H1 (cell line): ENCODE results near the gene C1RL. TPM values are rescaled to one million over a fixed set of nuclear protein-coding genes. Genes with fewer than 3 reads are reported as not detected.

Source experiments
- CTCF ChIA-PET: fragments of 300-600 bp; sonication (Branson Sonifier 250); formaldehyde crosslinking; loops from one replicate; lab custom pipeline; 2021; ENCODE audit not compliant: partially characterized antibody; lab: Charles Lee
- POLR2A ChIA-PET: fragments of 300-600 bp; sonication (Branson Sonifier 250); formaldehyde crosslinking; loops from one replicate; lab custom pipeline; 2021; ENCODE audit warnings: inconsistent platforms; ENCODE audit not compliant: partially characterized antibody; lab: Charles Lee
- DNase-seq, 2 experiments: peaks; one replicate each; pipeline versions ENCODE4 v3.0.0 to v3.0.0-alpha.2; 2010 to 2022; ENCODE audit warnings: low spot score in 2 of 2, low read depth in 1 of 2, mixed read lengths in 1 of 2
- FAIRE-seq: peaks from 2 replicates; lab custom pipeline; 2011; peaks lifted over from hg19 to GRCh38; lab: Jason Lieb, UNC
- H2AFZ ChIP-seq: 2 replicates; pipeline ENCODE4 v1.8.1; 2012; ENCODE audit warnings: low read length, inconsistent platforms
- H2AK5ac ChIP-seq: 2 replicates; pipeline ENCODE4 v1.6.1; 2013; ENCODE audit warnings: low read depth, low read length
- H2BK120ac ChIP-seq: replicated peaks from 2 replicates; pipeline ENCODE3; 2013; ENCODE audit warnings: low read depth, low read length, inconsistent platforms
- H2BK12ac ChIP-seq: 2 replicates; pipeline ENCODE4 v1.6.1; 2013; ENCODE audit warnings: low read depth, low read length
- H2BK15ac ChIP-seq: 2 replicates; pipeline ENCODE4 v1.6.1; 2013; ENCODE audit warnings: low read length
- H2BK20ac ChIP-seq: 2 replicates; pipeline ENCODE4 v1.6.1; 2013; ENCODE audit warnings: low read length
- H2BK5ac ChIP-seq: 2 replicates; pipeline ENCODE4 v1.6.1; 2013; ENCODE audit warnings: low read depth, low read length
- H3K14ac ChIP-seq: 2 replicates; pipeline ENCODE4 v1.6.1; 2013; ENCODE audit warnings: inconsistent platforms; ENCODE audit not compliant: insufficient read length
- H3K18ac ChIP-seq: 2 replicates; pipeline ENCODE4 v1.6.1; 2013; ENCODE audit warnings: low read length; ENCODE audit errors: extremely low read depth
- H3K23ac ChIP-seq: 2 replicates; pipeline ENCODE4 v1.6.1; 2013; ENCODE audit warnings: inconsistent platforms; ENCODE audit not compliant: insufficient read length
- H3K23me2 ChIP-seq: 2 replicates; pipeline ENCODE4 v1.6.1; 2013; ENCODE audit warnings: low read depth, low read length
- H3K27ac ChIP-seq: 2 replicates; pipeline ENCODE4 v1.6.1; 2011; ENCODE audit warnings: low read depth, low read length, inconsistent platforms
- H3K27me3 ChIP-seq, 4 experiments: replicated peaks in 1 of 4; 1 replicate in 1 of 4; 2 replicates in 3 of 4; pipeline versions ENCODE4 v1.6.1 to v1.8.1; 2011 to 2013; ENCODE audit warnings: low read length in 3 of 4, mild to moderate bottlenecking in 3 of 4, inconsistent platforms in 2 of 4, mixed read lengths in 2 of 4, moderate library complexity in 1 of 4; ENCODE audit not compliant: control insufficient read depth in 3 of 4, insufficient read depth in 3 of 4; ENCODE audit errors: extremely low read depth in 1 of 4
- H3K36me3 ChIP-seq, 4 experiments: 2 replicates each; pipeline versions ENCODE4 v1.6.1 to v1.8.1; 2011 to 2013; ENCODE audit warnings: mild to moderate bottlenecking in 4 of 4, low read length in 3 of 4, moderate library complexity in 2 of 4, control low read depth in 1 of 4, inconsistent platforms in 1 of 4; ENCODE audit not compliant: insufficient read depth in 4 of 4, control insufficient read depth in 2 of 4
- H3K4ac ChIP-seq: replicated peaks from 2 replicates; pipeline ENCODE3; 2013; ENCODE audit warnings: low read length, low read depth, mixed read lengths, inconsistent platforms; ENCODE audit not compliant: insufficient read length
- H3K4me1 ChIP-seq, 4 experiments: replicated peaks in 1 of 4; 1 replicate in 1 of 4; 2 replicates in 3 of 4; pipeline versions ENCODE4 v1.6.1 to v1.8.1; 2011 to 2013; ENCODE audit warnings: low read length in 3 of 4, inconsistent platforms in 2 of 4, mixed read lengths in 1 of 4; ENCODE audit not compliant: insufficient read depth in 4 of 4, control insufficient read depth in 3 of 4
- H3K4me2 ChIP-seq, 2 experiments: 2 replicates each; pipeline versions ENCODE4 v1.6.1 to v1.8.1; 2011 to 2013; ENCODE audit warnings: low read depth in 2 of 2, low read length in 2 of 2, control low read depth in 1 of 2, inconsistent platforms in 1 of 2, mild to moderate bottlenecking in 1 of 2; ENCODE audit not compliant: insufficient read depth in 1 of 2
- H3K4me3 ChIP-seq, 4 experiments: fragments of 200-600, 300-600 bp in 1 of 4; sonication (generic), shearing (Covaris generic), sonication (Bioruptor Twin) in 1 of 4; 2 replicates each; pipeline versions ENCODE4 v1.5.1 to v1.8.1; 2011 to 2016; ENCODE audit warnings: low read length in 4 of 4, low read depth in 3 of 4, control low read depth in 2 of 4, inconsistent platforms in 2 of 4, mild to moderate bottlenecking in 2 of 4, mixed read lengths in 1 of 4, moderate library complexity in 1 of 4; ENCODE audit not compliant: insufficient read depth in 2 of 4; ENCODE audit errors: extremely low read depth in 1 of 4
- H3K56ac ChIP-seq: replicated peaks from 2 replicates; pipeline ENCODE3; 2013; ENCODE audit warnings: low read depth, mild to moderate bottlenecking, mixed read lengths, low read length, inconsistent platforms; ENCODE audit not compliant: insufficient read length
- H3K79me1 ChIP-seq: 2 replicates; pipeline ENCODE4 v1.6.1; 2013; ENCODE audit warnings: low read depth, low read length, control low read depth
- H3K79me2 ChIP-seq, 2 experiments: 2 replicates each; pipeline versions ENCODE4 v1.6.1 to v1.8.1; 2012 to 2013; ENCODE audit warnings: low read length in 2 of 2, mild to moderate bottlenecking in 2 of 2, inconsistent platforms in 1 of 2; ENCODE audit not compliant: insufficient read depth in 2 of 2, control insufficient read depth in 1 of 2
- H3K9ac ChIP-seq, 4 experiments: replicated peaks in 1 of 4; 1 replicate in 1 of 4; 2 replicates in 3 of 4; pipeline versions ENCODE4 v1.6.1 to v1.8.1; 2011 to 2013; ENCODE audit warnings: low read depth in 3 of 4, low read length in 3 of 4, control low read depth in 2 of 4, mild to moderate bottlenecking in 2 of 4, moderate library complexity in 2 of 4, inconsistent platforms in 1 of 4; ENCODE audit errors: extremely low read depth in 1 of 4
- H3K9me3 ChIP-seq, 2 experiments: 2 replicates each; pipeline versions ENCODE4 v1.6.1 to v1.8.1; 2012 to 2013; ENCODE audit warnings: mild to moderate bottlenecking in 2 of 2, moderate library complexity in 2 of 2, control low read depth in 1 of 2, inconsistent platforms in 1 of 2, low read depth in 1 of 2, low read length in 1 of 2, mixed read lengths in 1 of 2; ENCODE audit not compliant: insufficient read depth in 2 of 2
- H4K20me1 ChIP-seq, 2 experiments: replicated peaks in 1 of 2; 2 replicates each; pipeline versions ENCODE3 to v1.8.1; 2011 to 2013; ENCODE audit warnings: inconsistent platforms in 2 of 2, low read length in 2 of 2, mild to moderate bottlenecking in 1 of 2; ENCODE audit not compliant: insufficient read depth in 2 of 2, control insufficient read depth in 1 of 2
- H4K5ac ChIP-seq: 2 replicates; pipeline ENCODE4 v1.6.1; 2013; ENCODE audit warnings: low read length, low read depth, mixed read lengths, inconsistent platforms; ENCODE audit not compliant: insufficient read length
- H4K8ac ChIP-seq: 2 replicates; pipeline ENCODE4 v1.8.0; 2013; ENCODE audit warnings: mild to moderate bottlenecking, moderate library complexity, low read length, inconsistent platforms; ENCODE audit not compliant: insufficient read depth; ENCODE audit errors: extremely low read depth
- H4K91ac ChIP-seq: replicated peaks from 2 replicates; pipeline ENCODE3; 2013; ENCODE audit warnings: low read length, mixed read lengths, inconsistent platforms; ENCODE audit not compliant: insufficient read length
- CBX5 ChIP-seq: fragments of 300-800, 300-1000 bp; sonication (generic); IDR thresholded peaks from 2 replicates; pipeline ENCODE4 v1.7.1; 2016; ENCODE audit warnings: antibody characterized with exemption, low read length, low read depth
- EGR1 ChIP-seq: IDR thresholded peaks from 2 replicates; pipeline ENCODE4 v1.6.1; 2011; ENCODE audit warnings: low read depth, low read length, borderline replicate concordance
- EZH2 ChIP-seq: fragments of 200-600 bp; sonication (generic); IDR thresholded peaks from 2 replicates; pipeline ENCODE4 v1.7.1; 2012; ENCODE audit warnings: low read depth, mild to moderate bottlenecking, moderate library complexity, low read length, inconsistent platforms; ENCODE audit not compliant: severe bottlenecking
- GABPA ChIP-seq: IDR thresholded peaks from 2 replicates; pipeline ENCODE4 v1.6.1; 2011; ENCODE audit warnings: mild to moderate bottlenecking, low read length, moderate library complexity, borderline replicate concordance; ENCODE audit not compliant: insufficient read depth
- KDM1A ChIP-seq: fragments of 200-600, 300-600 bp; sonication (generic); IDR thresholded peaks from 2 replicates; pipeline ENCODE4 v1.7.1; 2016; ENCODE audit warnings: mild to moderate bottlenecking, low read length, borderline replicate concordance
- POU5F1 ChIP-seq: IDR thresholded peaks from 2 replicates; pipeline ENCODE4 v1.6.1; 2011; ENCODE audit warnings: low read depth, mild to moderate bottlenecking, low read length, moderate library complexity
- SAP30 ChIP-seq: fragments of 300-600 bp; sonication (generic); IDR thresholded peaks from 2 replicates; pipeline ENCODE4 v1.7.1; 2012; ENCODE audit warnings: low read length, moderate library complexity, mild to moderate bottlenecking, inconsistent platforms; ENCODE audit not compliant: insufficient read depth, insufficient replicate concordance
- SIN3A ChIP-seq, 2 experiments: IDR thresholded peaks in 1 of 2; conservative IDR thresholded peaks in 1 of 2; 2 replicates each; pipeline ENCODE4 v1.6.1; 2011 to 2012; ENCODE audit warnings: low read length in 2 of 2, improper control_type of control experiment in 1 of 2, low read depth in 1 of 2, mild to moderate bottlenecking in 1 of 2
- SIRT6 ChIP-seq: IDR thresholded peaks from one replicate; pipeline ENCODE4 v1.7.1; 2012; ENCODE audit warnings: low read length, inconsistent platforms
- SP4 ChIP-seq: IDR thresholded peaks from 2 replicates; pipeline ENCODE4 v1.6.1; 2012; ENCODE audit warnings: low read length, inconsistent platforms
- SUZ12 ChIP-seq: fragments of 200-600 bp; sonication (generic); IDR thresholded peaks from 2 replicates; pipeline ENCODE4 v1.6.1; 2012; ENCODE audit warnings: mild to moderate bottlenecking, inconsistent platforms, low read length, moderate library complexity, mixed read lengths
- ZNF274 ChIP-seq: IDR thresholded peaks from 2 replicates; pipeline ENCODE4 v1.7.0; 2012; ENCODE audit warnings: low read length, borderline replicate concordance; ENCODE audit errors: extremely low read depth
- WGBS, 2 experiments: shearing (Covaris generic) in 1 of 2; methylation state at CpG; one replicate each; pipeline versions ENCODE4 v1.1.6 to v1.1.7; 2013 to 2015; ENCODE audit warnings: low lambda C conversion rate in 2 of 2, mixed read lengths in 2 of 2, inconsistent platforms in 1 of 2, low coverage in 1 of 2, missing lambda C conversion rate in 1 of 2; ENCODE audit not compliant: insufficient replicate concordance in 2 of 2, insufficient coverage in 1 of 2, insufficient read length in 1 of 2; ENCODE audit errors: extremely low coverage in 1 of 2, missing lambda C conversion rate in 1 of 2; 5-methylcytosine and 5-hydroxymethylcytosine counted together
- polyA plus RNA-seq, 7 experiments: library from polyadenylated mRNA; depleted of rRNA in 3 of 7; stranded (reverse) in 5 of 7; unstranded in 2 of 7; fragments of >200 nt in 5 of 7; fragments of 200-250 nt in 2 of 7; gene quantifications; 1 replicate in 5 of 7; 2 replicates in 1 of 7; 4 replicates in 1 of 7; pipeline versions ENCODE4 v1.2.1 to v1.2.3, GENCODE V29; 2011 to 2013; ENCODE audit warnings: missing spikeins in 2 of 7, mixed read lengths in 2 of 7
- total RNA-seq: library from RNA; stranded (reverse); fragmentation: NEBNext Ultra II Directional; extraction: Animal tissue kit (Norgen Biotek cat#: 25700); gene quantifications from 2 replicates; pipeline ENCODE4 v1.2.1, GENCODE V29; 2021
- TF ChIP-seq, protein P1 (sequence below): IDR thresholded peaks from 2 replicates; pipeline ENCODE4 v1.6.1; 2012; ENCODE audit warnings: inconsistent platforms

Gene C1RL
- total and polyA plus RNA-seq, 2 of the 8 experiments (the other 6 are each of a cell fraction or from before 2014, with no cell fraction given): 11.4 to 15.5 TPM

- ChIA-PET CTCF (interaction anchor here (0.6 to 10.0 kb wide), 7 partner anchors 8 to 870 kb away, joined by 3 to 151 read pairs (median 5); partner anchors contain the start of gene C1S), POLR2A (interaction anchor here (0.7 to 1.5 kb wide), 3 partner anchors 8 to 1397 kb away, joined by 3 to 5 read pairs (median 3); partner anchors contain the start of genes C12orf57 and RNU7-1)
- 96% methylated on average over 6 of the region's 6 CpGs; no CpG with 5 or more reads in 1 of the 2 experiments for WGBS, 2 experiments
- no peak overlapping the region for H4K8ac ChIP-seq
- H3K56ac ChIP-seq: no peak overlapping the region
- no peak overlapping the region for H3K23ac ChIP-seq
- no peaks in the 10 kb centered on the region for H3K23me2 ChIP-seq
- H3K14ac ChIP-seq: no peak overlapping the region
- no peak overlapping the region for H3K4me3 ChIP-seq
- H2BK20ac ChIP-seq: no peak overlapping the region
- no peak overlapping the region for H2BK5ac ChIP-seq
- H2BK12ac ChIP-seq: no peak overlapping the region
- DNase-seq: no peak
- H2AK5ac ChIP-seq: no peak overlapping the region
- no peak overlapping the region for H3K27ac ChIP-seq
- H4K20me1 ChIP-seq: peaks cover 2 to 3% of the 10 kb centered on the region in 2 experiments
- H2AFZ ChIP-seq: no peak overlapping the region
- no peaks in the 10 kb centered on the region for H3K9me3 ChIP-seq
- FAIRE-seq: no peak
- H3K18ac ChIP-seq: no peak overlapping the region
- H3K79me1 ChIP-seq: no peaks in the 10 kb centered on the region
- H4K5ac ChIP-seq: no peak overlapping the region
- H3K9ac ChIP-seq: no peak overlapping the region
- no peaks in the 10 kb centered on the region for H3K27me3 ChIP-seq
- H3K4ac ChIP-seq: no peak overlapping the region
- H2BK120ac ChIP-seq: no peak overlapping the region
- H3K36me3 ChIP-seq: peaks cover 0 to 9% (median 0%) of the 10 kb centered on the region in 4 experiments; a peak in 5 of 8 replicates
- H3K4me2 ChIP-seq: no peak overlapping the region
- no peaks in the 10 kb centered on the region for H3K4me1 ChIP-seq
- H4K91ac ChIP-seq: no peak overlapping the region
- H2BK15ac ChIP-seq: no peak overlapping the region
- no peaks in the 10 kb centered on the region for H3K79me2 ChIP-seq
- TF ChIP-seq SUZ12 (no peak), SIN3A (conservative IDR thresholded peaks at IDR 0.05 in 1 of 2, IDR thresholded peaks at IDR 0.05 in 1 of 2; ENCODE audit: low read depth in 1 of 2, low read length in 2 of 2) (no peak), EGR1 (no peak), ZNF274 (no peak), SP4 (no peak), SIRT6 (no peak), CBX5 (no peak), GABPA (no peak), KDM1A (no peak), EZH2 (no peak), POU5F1 (no peak), SAP30 (no peak)
- TF ChIP-seq, protein P1, sequence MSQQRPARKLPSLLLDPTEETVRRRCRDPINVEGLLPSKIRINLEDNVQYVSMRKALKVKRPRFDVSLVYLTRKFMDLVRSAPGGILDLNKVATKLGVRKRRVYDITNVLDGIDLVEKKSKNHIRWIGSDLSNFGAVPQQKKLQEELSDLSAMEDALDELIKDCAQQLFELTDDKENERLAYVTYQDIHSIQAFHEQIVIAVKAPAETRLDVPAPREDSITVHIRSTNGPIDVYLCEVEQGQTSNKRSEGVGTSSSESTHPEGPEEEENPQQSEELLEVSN: no peak
Observed at GRCh38 chr12:7154042-7154441, 45.0 kb upstream of the C1RL start.
